Activated T-helper 1 cell treated with anti-CD3 and anti-CD28 coated beads, Interleukin-2, amount 50 U/mL, for 16 hours (primary cell): ENCODE data around the gene GNAZ.
A peak's percentile ranks its signal among the peaks of the same experiment; 100 is the strongest.
"Not testable (repeated sequence)": the region's sequence is repeated elsewhere in the genome, so short reads cannot be mapped to it uniquely, and the experiment has no call there.

ENCODE experiments used
- DNase-seq, 2 donors: peaks; one replicate each; pipeline ENCODE4 v3.0.0-alpha.2; 2020; ENCODE audit warnings: low read depth in 1 of 2, low spot score in 1 of 2

The GNAZ gene

DNA sequence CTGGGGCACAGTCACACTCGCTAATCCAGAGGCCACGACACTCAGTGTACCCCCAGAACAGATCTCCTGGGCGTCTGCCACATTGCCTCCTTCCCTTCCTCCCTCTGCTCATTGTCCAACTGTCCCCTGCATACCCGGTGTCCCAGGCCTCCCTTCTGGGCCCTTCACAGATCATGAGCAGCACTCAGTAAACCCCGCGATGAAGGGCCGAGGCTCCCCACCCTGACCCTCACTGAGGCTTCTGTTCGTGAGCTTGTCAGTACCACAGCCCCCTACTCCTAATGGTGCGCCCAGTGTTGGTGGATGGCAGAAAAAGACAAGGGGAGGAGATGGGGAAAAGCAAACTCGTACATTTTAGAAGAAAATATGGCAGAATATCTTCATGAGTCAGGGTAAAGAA is 58.8 kb downstream of the GNAZ start:
- DNase-seq: no peak

DNA sequence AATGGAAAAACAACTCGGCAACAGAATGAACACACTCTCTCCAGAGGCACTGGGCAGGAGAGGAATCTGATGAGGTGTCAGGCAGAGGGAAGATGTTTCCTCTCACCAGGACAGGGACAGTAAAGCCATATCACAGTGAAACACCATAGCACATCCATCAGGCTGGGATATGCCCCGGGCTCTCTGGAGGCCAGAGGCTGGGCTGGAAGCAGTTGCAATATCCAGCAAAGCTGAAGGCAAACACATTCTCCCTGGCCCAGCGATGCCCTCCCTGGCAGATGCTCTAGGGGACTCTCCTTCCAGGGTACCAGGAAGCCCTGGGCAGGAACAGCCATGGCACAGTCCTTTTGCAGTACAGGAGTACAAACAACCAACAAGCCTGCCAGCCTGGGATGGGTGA is 60.4 kb downstream of the GNAZ start:
- DNase-seq: no peak

GRCh38 chr22:23131931-23132330 is 61.6 kb downstream of the GNAZ start:
- DNase-seq: no peak

GRCh38 chr22:23132376-23133091 is 62.2 kb downstream of the GNAZ start:
- no peak for DNase-seq

DNA sequence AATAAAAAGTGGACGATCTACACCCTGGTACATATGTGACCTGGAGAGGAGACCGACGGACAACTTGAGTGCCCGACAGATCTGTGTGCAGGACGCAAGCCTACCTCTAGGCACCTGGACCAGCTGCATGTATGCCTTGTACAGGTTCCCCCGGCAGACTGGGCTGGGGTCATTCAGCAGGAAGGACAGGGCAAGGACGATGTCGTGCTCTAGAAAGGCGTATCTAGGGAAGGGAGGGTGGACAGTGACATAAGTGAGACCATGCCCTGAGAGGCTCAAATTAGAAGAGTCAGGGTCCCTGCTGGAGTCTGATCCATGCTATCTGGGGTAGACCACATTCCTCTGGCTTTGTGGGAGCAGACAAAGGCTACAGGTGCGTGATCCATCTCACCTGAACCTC is 63.6 kb downstream of the GNAZ start:
- no peak for DNase-seq

GRCh38 chr22:23136991-23137390 is 66.7 kb downstream of the GNAZ start:
- DNase-seq: not testable (repeated sequence)

GRCh38 chr22:23137468-23137867 is 67.1 kb downstream of the GNAZ start:
- DNase-seq: no peak

DNA sequence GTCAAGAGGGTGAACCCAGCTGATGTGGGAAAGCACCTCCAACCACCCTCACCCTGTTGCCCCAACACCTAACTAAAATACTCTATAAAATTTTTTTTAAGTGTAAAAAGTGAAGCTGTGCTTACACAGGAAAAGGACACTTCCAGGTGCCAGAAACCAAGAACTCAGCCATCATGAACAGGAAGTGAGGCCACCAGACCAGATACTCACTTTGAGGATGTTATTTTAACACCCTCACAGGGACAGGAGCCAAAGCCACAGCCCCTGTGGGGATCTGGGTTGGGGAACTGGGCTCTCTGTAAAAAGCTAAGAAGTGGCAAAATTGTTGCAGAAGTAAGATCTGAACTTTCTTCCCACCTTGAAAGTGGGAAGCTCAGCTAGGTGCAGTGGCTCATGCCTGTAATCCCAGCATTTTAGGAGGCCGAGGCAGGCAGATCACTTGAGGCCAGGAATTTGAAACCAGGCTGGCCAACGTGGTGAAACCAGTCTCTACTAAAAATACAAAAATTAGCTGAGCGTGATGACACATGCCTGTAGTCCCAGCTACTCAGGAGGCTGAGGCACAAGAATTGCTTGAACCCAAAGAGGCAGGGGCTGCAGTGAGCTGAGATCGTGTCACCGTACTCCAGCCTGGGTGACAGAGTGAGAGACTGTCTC is 67.7 kb downstream of the GNAZ start:
- DNase-seq: peak in 1 of 2 donors; percentile 5

- no peak for DNase-seq
Observed at GRCh38 chr22:23138584-23139435, 68.5 kb downstream of the GNAZ start.

GRCh38 chr22:23140385-23140784 is 70.1 kb downstream of the GNAZ start:
- DNase-seq: no peak

GRCh38 chr22:23142546-23143105 is 72.3 kb downstream of the GNAZ start:
- DNase-seq: no peak

GRCh38 chr22:23143119-23143518 is 72.8 kb downstream of the GNAZ start:
- no peak for DNase-seq

DNA sequence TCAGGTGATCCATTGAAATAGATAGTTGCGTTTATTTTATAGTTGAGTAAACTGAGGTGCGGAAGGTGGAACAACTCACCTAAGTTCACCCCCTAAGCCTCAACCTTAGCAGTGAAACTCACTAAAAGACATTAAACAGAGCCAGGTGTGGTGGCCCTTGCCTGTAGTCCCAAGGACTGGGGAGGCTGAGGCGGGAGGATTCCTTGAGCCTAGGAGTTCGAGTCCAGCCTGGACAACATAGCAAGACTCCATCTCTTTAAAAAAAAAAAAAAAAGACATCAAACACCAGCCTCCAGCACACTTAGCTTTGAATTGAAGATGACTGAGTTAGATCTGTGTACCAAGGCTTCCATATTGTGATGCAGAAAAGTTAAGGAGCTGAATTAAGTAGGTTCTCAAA is 74.1 kb downstream of the GNAZ start:
- DNase-seq: no peak

DNA sequence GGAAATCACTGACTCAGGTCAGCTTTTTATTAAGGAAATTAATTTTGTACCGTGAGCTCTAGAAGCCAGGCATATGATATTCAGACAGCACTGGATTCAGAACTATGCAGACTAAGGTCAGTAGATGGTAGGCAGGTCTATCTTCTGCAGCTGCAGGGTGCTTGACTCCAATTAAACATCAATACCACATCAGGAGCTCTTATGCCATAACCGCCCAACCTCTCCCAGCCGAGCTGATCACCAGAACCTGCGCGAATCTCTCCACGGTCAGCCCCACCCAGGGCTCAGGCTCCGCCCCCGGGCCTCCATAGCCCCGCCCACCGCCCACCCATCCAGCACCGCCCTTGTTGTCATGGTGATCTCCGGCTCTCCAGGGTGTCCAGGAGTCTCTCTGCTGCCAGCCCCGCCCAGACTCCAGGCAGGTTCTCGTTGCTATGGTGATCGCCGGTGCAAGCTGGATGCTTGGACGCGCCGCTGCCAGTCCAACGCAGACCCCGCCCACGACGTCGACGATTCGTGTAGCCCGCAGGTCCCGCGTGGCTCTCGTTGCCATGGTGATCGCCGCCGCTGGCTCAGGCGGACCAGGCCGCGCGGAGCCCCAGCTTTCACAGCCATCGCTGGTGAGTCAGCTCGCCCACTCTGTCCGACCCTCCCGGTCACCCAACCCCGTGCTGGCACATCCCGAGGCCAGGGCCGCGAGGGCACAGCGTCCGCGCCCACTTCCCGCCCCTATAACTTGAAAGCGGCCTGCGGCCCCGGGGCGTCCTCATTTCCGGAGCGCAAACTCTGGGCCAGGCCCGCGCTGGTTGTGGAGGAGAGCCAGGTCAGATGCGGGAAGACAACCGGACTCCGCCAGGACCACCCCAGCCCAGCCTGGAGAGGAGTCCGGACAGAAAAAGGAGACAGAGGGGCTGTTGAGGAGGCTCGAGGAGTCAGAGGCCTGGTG is 74.9 kb downstream of the GNAZ start, which contains the start of gene RAB36:
Gene RAB36, plus strand, starts transcription at position 546 of the 946 bp plus-strand sequence. CDS start 1,140 bp downstream, outside the sequence.
- peak; percentile 68 to 80 for DNase-seq

DNA sequence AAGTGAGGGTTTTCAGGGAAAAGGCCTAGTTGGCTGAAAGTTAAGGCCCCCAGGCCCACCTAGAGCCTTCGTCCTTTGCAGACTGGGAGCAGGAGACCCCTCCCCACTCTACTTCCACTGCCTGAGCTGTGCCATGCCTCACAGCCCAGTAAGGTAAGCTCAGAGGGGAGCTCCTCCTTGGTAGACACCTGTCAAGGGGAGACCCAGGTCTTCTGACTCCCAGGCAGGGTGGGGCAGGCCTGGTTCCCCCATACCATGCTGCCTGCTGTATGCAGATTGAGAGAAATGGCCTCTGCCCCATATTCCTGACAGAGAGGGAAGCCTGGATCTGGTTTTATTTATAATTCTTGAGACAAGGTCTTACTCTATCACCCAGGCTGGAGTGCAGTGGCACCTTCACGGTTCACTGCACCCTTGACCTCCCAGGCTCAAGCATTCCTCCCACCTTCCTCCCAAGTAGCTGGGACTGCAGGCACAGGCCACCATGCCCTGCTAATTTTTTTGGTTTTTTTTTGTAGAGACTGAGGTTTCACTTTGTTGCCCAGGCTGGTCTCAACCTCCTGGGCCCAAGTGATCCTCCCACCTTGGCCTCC is 75.7 kb downstream of the GNAZ start:
- no peak for DNase-seq

- DNase-seq: no peak
Observed at GRCh38 chr22:23146478-23147205, 76.3 kb downstream of the GNAZ start.

- no peak for DNase-seq
Observed at GRCh38 chr22:23147617-23148387, 77.5 kb downstream of the GNAZ start.

DNA sequence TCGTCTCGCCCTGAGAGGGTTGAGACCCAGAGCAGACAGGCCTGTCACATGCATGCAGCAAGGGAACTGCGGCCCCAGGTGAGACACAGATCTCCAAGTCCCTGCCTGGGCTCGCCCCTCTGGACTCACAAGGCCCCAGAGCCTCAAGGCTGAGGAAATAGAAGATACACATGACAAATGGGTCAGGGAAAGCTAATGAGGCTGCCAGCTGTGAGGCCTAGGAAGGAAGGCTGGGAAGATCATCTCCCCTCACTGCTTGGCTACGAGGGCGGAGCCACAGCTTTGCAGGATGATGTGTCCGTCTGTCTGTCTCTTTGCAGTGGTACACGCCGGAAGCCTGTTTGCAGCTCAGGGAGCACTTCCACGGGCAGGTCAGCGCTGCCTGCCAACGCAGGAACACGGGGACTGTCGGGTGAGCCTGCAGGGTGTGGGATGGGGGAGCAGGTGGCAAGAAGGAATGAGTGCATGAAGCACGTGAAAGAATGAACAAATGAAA is 79.5 kb downstream of the GNAZ start:
- DNase-seq: no peak
